ENCODE measurements around the gene SARM1. TPM values are rescaled to one million over a fixed set of nuclear protein-coding genes. Genes with fewer than 3 reads are reported as not detected.

The SARM1 gene
- total and polyA plus RNA-seq, 2 of the 8 experiments (the other 6 are each of a cell fraction or from before 2014, with no cell fraction given), result 5.8 to 9.2 TPM

DNA sequence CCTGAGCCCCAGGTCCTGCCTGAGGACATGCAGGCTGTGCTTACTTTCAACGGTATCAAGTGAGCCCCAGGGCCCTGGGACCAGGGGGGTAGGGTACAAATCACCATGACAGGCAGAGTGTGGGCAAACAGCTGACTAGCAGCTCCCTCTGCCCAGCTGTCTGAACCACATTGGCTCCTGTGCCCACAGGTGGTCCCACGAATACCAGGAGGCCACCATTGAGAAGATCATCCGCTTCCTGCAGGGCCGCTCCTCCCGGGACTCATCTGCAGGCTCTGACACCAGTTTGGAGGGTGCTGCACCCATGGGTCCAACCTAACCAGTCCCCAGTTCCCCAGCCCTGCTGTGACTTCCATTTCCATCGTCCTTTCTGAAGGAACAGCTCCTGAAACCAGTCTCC is 24.5 kb downstream of the SARM1 start:
- Histone ChIP-seq H3K79me2 (ENCODE audit: control insufficient read depth in 1 of 2, insufficient read depth in 2 of 2, low read length in 2 of 2) (no peaks in the 10 kb centered on the region), H2AFZ (ENCODE audit: low read length) (no peak overlapping the region), H3K14ac (ENCODE audit: insufficient read length) (no peak overlapping the region), H4K8ac (ENCODE audit: extremely low read depth, insufficient read depth, low read length) (no peak overlapping the region), H2AK5ac (ENCODE audit: low read depth, low read length) (no peak overlapping the region), H3K79me1 (ENCODE audit: low read depth, low read length) (no peaks in the 10 kb centered on the region), H3K4ac (replicated peaks; ENCODE audit: insufficient read length, low read depth, low read length) (peak overlapping the region; percentile 58), H4K20me1 (replicated peaks in 1 of 2; ENCODE audit: control insufficient read depth in 1 of 2, insufficient read depth in 2 of 2, low read length in 2 of 2) (no peaks in the 10 kb centered on the region), H3K36me3 (ENCODE audit: control insufficient read depth in 2 of 4, insufficient read depth in 4 of 4, low read length in 3 of 4) (no peaks in the 10 kb centered on the region), H2BK5ac (ENCODE audit: low read depth, low read length) (no peak overlapping the region), H4K5ac (ENCODE audit: insufficient read length, low read depth, low read length) (no peak overlapping the region), H2BK20ac (ENCODE audit: low read length) (no peak overlapping the region), H3K27me3 (replicated peaks in 1 of 4; ENCODE audit: control insufficient read depth in 3 of 4, extremely low read depth in 1 of 4, insufficient read depth in 3 of 4, low read length in 3 of 4) (peaks cover 0 to 5% (median under 1%) of the 10 kb centered on the region in 4 experiments; a peak in 2 of 7 replicates), H3K56ac (replicated peaks; ENCODE audit: insufficient read length, low read depth, low read length) (no peak overlapping the region), H3K4me1 (replicated peaks in 1 of 4; ENCODE audit: control insufficient read depth in 3 of 4, insufficient read depth in 4 of 4, low read length in 3 of 4) (no peaks in the 10 kb centered on the region; a peak in 1 of 7 replicates), H3K4me3 (ENCODE audit: extremely low read depth in 1 of 4, insufficient read depth in 2 of 4, low read depth in 3 of 4, low read length in 4 of 4) (no peak overlapping the region), H3K9ac (replicated peaks in 1 of 4; ENCODE audit: extremely low read depth in 1 of 4, low read depth in 3 of 4, low read length in 3 of 4) (no peak overlapping the region), H2BK12ac (ENCODE audit: low read depth, low read length) (0 out of 2 replicates have a peak overlapping the region, but pooled peaks have one; percentile 9), H2BK120ac (replicated peaks; ENCODE audit: low read depth, low read length) (no peak overlapping the region), H3K9me3 (ENCODE audit: insufficient read depth in 2 of 2, low read depth in 1 of 2, low read length in 1 of 2) (no peaks in the 10 kb centered on the region), H3K23me2 (ENCODE audit: low read depth, low read length) (no peaks in the 10 kb centered on the region), H3K4me2 (ENCODE audit: insufficient read depth in 1 of 2, low read depth in 2 of 2, low read length in 2 of 2) (no peak overlapping the region), H2BK15ac (ENCODE audit: low read length) (peak overlapping the region; percentile 72; the same call in 1 of the 2 replicates), H3K23ac (ENCODE audit: insufficient read length) (no peak overlapping the region), H4K91ac (replicated peaks; ENCODE audit: insufficient read length, low read length) (no peak overlapping the region), H3K18ac (ENCODE audit: extremely low read depth, low read length) (no peak overlapping the region), H3K27ac (ENCODE audit: low read depth, low read length) (no peak overlapping the region)
- CTCF ChIA-PET (ENCODE audit: partially characterized antibody), result interaction anchor here (0.8 to 2.8 kb wide), 5 partner anchors 9 to 99 kb away, joined by 3 to 11 read pairs (median 4); partner anchors contain the start of gene SLC46A1
- 86% methylated on average over 3 of the region's 6 CpGs; no CpG with 5 or more reads in 1 of the 2 experiments for WGBS, 2 experiments (ENCODE audit: extremely low coverage in 1 of 2, insufficient coverage in 1 of 2, insufficient read length in 1 of 2, insufficient replicate concordance in 2 of 2, low coverage in 1 of 2, low lambda C conversion rate in 2 of 2, missing lambda C conversion rate in 1 of 2)
- POLR2A ChIA-PET (ENCODE audit: partially characterized antibody), result interaction anchor here (1.2 to 12.8 kb wide), 3 partner anchors 8 to 11 kb away, joined by 3 to 135 read pairs (median 12); partner anchors contain the start of gene SLC46A1
- no peak for FAIRE-seq
- DNase-seq (ENCODE audit: low read depth in 1 of 2, low spot score in 2 of 2), result no peak
- no peak for TF ChIP-seq KDM4A (IDR thresholded peaks at IDR 0.05; ENCODE audit: low read depth, low read length, severe bottlenecking)
- no peak for TF ChIP-seq RBBP5 (IDR thresholded peaks at IDR 0.05; ENCODE audit: borderline replicate concordance, low read depth, low read length)
- TF ChIP-seq, protein P1, sequence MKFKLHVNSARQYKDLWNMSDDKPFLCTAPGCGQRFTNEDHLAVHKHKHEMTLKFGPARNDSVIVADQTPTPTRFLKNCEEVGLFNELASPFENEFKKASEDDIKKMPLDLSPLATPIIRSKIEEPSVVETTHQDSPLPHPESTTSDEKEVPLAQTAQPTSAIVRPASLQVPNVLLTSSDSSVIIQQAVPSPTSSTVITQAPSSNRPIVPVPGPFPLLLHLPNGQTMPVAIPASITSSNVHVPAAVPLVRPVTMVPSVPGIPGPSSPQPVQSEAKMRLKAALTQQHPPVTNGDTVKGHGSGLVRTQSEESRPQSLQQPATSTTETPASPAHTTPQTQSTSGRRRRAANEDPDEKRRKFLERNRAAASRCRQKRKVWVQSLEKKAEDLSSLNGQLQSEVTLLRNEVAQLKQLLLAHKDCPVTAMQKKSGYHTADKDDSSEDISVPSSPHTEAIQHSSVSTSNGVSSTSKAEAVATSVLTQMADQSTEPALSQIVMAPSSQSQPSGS (IDR thresholded peaks at IDR 0.05; ENCODE audit: low read length), result no peak
- TF ChIP-seq SIN3A (conservative IDR thresholded peaks at IDR 0.05 in 1 of 2, IDR thresholded peaks at IDR 0.05 in 1 of 2; ENCODE audit: low read depth in 1 of 2, low read length in 2 of 2), result no peak
- TF ChIP-seq JUN (IDR thresholded peaks at IDR 0.05; ENCODE audit: low read depth, low read length), result no peak
- TF ChIP-seq, protein P2, sequence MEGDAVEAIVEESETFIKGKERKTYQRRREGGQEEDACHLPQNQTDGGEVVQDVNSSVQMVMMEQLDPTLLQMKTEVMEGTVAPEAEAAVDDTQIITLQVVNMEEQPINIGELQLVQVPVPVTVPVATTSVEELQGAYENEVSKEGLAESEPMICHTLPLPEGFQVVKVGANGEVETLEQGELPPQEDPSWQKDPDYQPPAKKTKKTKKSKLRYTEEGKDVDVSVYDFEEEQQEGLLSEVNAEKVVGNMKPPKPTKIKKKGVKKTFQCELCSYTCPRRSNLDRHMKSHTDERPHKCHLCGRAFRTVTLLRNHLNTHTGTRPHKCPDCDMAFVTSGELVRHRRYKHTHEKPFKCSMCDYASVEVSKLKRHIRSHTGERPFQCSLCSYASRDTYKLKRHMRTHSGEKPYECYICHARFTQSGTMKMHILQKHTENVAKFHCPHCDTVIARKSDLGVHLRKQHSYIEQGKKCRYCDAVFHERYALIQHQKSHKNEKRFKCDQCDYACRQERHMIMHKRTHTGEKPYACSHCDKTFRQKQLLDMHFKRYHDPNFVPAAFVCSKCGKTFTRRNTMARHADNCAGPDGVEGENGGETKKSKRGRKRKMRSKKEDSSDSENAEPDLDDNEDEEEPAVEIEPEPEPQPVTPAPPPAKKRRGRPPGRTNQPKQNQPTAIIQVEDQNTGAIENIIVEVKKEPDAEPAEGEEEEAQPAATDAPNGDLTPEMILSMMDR (IDR thresholded peaks at IDR 0.05; ENCODE audit: control extremely low read depth in 1 of 3, insufficient read depth in 1 of 3, low read depth in 1 of 3, low read length in 3 of 3), result no peak
- no peak for TF ChIP-seq CEBPB (IDR thresholded peaks at IDR 0.05; ENCODE audit: low read depth, low read length)
- TF ChIP-seq, protein P3, sequence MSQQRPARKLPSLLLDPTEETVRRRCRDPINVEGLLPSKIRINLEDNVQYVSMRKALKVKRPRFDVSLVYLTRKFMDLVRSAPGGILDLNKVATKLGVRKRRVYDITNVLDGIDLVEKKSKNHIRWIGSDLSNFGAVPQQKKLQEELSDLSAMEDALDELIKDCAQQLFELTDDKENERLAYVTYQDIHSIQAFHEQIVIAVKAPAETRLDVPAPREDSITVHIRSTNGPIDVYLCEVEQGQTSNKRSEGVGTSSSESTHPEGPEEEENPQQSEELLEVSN (IDR thresholded peaks at IDR 0.05), result no peak

Data from H1 (cell line).